NCI-H2196 (cell line): Measurements from ENCODE around the gene CD300LB.
A peak's percentile ranks its signal among the peaks of the same experiment; 100 is the strongest.
"Not testable (repeated sequence)": the region's sequence is repeated elsewhere in the genome, so short reads cannot be mapped to it uniquely, and the experiment has no call there.

Experiments used
- DNase-seq: peaks from one replicate; lab custom pipeline; 2025; ENCODE audit not compliant: unreplicated experiment; lab: John Stamatoyannopoulos, UW

Gene CD300LB

DNA sequence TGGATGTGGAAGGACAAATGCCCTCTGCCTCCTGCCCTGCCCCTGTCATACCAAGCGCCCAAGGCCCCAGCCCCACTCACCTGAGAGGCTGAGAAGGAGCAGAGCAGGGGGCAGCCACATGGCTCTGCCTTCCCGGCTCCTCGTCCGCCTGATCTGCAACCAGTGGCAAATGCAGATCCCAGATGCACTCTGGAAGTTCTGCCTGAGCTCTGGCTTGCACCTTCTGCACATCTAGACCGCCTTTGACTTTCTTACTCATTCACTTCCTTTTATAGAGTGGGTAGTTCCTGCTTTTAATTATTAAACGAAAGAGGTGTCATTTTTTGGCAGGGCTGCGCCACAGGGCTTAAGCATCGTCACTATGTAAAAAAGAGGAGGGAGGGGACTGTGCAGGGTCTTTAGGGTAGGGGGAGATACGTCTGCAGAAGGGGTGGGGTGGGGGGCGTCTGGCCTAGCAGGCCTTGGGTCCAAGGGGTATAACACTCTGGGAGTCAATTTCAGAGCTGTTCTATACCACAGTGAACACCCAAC, at the start of gene CD300LB:
Gene CD300LB (minus strand): TSS at position 245 of the 531 bp plus-strand sequence. CDS start 125 bp downstream, at position 120.
- no peak for DNase-seq

- DNase-seq, result no peak
Observed at GRCh38 chr17:74579900-74580299, 48.6 kb upstream of the CD300LB start.

DNA sequence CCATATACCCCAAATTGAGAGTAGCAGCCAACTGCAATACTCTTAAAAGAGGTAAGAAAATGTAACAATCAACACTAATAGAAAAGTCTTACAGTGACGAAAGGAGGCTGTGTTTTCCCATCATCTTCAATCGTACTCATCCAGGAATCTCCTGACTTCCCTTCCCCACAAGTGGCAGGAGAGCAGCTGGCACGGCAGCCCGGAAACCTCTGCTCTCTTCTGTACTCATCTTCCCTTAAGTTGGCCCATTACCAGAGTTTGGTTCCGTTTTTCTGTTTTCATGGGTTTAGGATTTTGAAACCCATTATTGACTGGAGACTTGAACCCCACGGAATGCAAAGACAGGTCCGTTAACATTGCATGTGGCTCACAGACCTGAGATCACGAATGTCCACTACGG, 47.7 kb upstream of the CD300LB start:
- no peak for DNase-seq

DNA sequence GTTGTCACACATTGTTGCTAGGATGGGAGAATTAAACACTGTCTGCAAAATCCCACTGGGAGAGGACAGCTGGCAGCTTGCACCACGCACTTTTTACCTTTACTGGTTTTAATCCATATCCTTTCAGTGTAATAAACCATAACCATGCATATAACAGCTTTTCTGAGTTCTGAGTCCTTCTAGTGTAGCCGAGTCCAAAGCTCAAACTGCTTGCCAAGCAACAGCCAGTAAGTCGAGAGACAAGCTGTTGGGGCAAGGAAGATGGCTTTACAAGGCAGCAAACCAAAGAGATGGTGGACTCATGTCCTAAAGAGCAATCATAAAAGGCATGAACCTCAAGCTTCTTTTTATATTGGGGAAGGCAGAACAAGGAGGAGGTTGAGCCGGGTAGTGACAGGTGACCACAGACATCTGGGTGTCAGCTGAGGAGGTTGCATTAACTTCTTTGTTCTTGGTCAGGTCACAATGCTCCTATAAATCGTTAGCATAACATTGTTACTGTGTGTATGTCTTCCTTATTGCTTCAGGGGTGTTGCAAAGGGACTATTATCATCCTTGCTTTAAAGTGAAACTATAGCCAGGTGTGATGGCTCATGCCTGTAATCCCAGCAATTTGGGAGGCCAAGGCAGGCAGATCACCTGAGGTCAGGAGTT, 43.3 kb upstream of the CD300LB start:
- no peak for DNase-seq

DNA sequence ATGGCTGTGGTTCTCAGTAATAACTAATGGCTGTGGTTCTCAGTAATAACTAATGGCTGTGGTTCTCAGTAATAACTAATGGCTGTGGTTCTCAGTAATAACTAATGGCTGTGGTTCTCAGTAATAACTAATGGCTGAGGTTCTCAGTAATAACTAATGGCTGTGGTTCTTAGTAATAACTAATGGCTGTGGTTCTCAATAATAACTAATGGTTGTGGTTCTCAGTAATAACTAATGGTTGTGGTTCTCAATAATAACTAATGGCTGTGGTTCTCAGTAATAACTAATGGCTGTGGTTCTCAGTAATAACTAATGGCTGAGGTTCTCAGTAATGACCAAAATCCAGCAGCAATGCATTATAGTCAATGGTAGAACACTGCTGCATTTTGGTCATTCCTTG, 42.4 kb upstream of the CD300LB start:
- DNase-seq, result not testable (repeated sequence)

GRCh38 chr17:74573169-74573568, 41.9 kb upstream of the CD300LB start:
- DNase-seq, result no peak

- DNase-seq, result no peak
Observed at GRCh38 chr17:74571621-74572270, 40.5 kb upstream of the CD300LB start.

GRCh38 chr17:74569020-74570003, 38.0 kb upstream of the CD300LB start:
- peak; percentile 12 for DNase-seq

- no peak for DNase-seq
Observed at GRCh38 chr17:74568106-74568873, 37.0 kb upstream of the CD300LB start.

- DNase-seq, result no peak
Observed at GRCh38 chr17:74567397-74567796, 36.1 kb upstream of the CD300LB start, which contains the start of gene CD300H. TSS of gene CD300H (minus strand) at chr17:74567509.

DNA sequence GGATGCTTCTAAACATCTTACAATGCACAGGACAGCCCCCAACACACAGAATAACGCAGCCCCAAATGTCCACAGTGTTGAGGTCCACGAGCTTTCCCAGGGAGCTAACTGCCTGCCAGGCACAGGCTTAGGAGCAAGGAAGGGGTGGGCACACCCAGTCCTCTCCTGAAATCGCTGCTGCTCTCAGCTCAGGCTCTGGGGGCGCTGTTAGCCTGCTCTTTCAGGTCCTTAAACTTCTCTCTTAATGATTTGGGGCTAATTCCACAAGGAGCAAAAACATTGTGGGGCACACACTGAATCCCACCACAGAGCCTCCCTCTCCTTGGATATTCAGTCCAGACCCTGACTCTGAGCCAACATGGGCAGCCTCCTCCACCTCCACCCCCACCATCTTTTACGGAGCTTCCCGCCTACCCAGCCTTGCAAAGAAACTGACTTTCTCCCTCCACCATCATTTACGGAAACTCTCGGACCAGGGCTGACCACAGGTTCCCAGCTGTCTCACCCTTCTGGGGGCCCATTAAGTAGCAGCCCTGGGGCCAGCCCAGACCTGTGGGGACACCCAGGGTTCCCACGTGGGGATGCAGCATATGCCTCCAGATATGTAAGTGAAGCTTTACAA, 35.0 kb upstream of the CD300LB start:
- DNase-seq, result peak; percentile 8

GRCh38 chr17:74565126-74565525, 33.9 kb upstream of the CD300LB start:
- DNase-seq, result no peak

- no peak for DNase-seq
Observed at GRCh38 chr17:74563358-74563757, 32.1 kb upstream of the CD300LB start.

GRCh38 chr17:74561586-74561985, 30.3 kb upstream of the CD300LB start:
- DNase-seq, result no peak

GRCh38 chr17:74558882-74559519, 27.7 kb upstream of the CD300LB start:
- no peak for DNase-seq

- not testable (repeated sequence) for DNase-seq
Observed at GRCh38 chr17:74558402-74558801, 27.1 kb upstream of the CD300LB start.

GRCh38 chr17:74555427-74555940, 24.2 kb upstream of the CD300LB start:
- DNase-seq, result no peak

- no peak for DNase-seq
Observed at GRCh38 chr17:74554909-74555308, 23.6 kb upstream of the CD300LB start.

DNA sequence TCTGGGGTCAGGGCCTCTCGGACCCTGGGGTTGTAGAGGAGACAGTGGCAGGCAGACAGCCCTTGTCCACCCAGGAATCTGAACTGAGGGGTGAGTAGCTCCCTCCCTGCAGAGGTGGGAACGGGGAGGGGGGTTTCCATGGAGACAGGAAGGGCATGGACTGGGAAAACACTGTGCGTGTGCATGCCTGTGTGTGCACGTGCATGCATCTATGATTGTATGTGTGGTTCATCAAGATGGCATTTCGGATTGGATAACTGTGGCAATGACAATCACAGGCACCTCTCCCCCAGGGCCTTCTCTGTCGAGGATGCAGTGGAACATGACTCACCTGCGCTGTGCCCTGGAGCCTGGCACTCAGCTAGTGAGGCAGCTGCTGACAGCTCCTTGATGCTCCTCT, 20.8 kb upstream of the CD300LB start:
- no peak for DNase-seq
